Breast epithelium (tissue), 3 donors: Measurements from ENCODE around the gene KRT3.

ENCODE experiments used
- POLR2A ChIP-seq: fragments of 450-650 bp; IDR thresholded peaks from one replicate; pipeline ENCODE4 v1.6.1; 2016; ENCODE audit warnings: antibody characterized with exemption, mild to moderate bottlenecking, moderate library complexity
- POLR2AphosphoS5 ChIP-seq, 3 donors: sonication (generic); formaldehyde crosslinking; IDR thresholded peaks; one replicate each; pipeline ENCODE4 v1.6.1; 2017; ENCODE audit warnings: antibody characterized with exemption in 3 of 3
- TF ChIP-seq, protein P1 (sequence below), 3 donors: fragments of 450-650 bp; IDR thresholded peaks; one replicate each; pipeline ENCODE4 v1.5.1; 2016 to 2017; ENCODE audit warnings: antibody characterized with exemption in 3 of 3, mild to moderate bottlenecking in 3 of 3, moderate library complexity in 3 of 3

DNA sequence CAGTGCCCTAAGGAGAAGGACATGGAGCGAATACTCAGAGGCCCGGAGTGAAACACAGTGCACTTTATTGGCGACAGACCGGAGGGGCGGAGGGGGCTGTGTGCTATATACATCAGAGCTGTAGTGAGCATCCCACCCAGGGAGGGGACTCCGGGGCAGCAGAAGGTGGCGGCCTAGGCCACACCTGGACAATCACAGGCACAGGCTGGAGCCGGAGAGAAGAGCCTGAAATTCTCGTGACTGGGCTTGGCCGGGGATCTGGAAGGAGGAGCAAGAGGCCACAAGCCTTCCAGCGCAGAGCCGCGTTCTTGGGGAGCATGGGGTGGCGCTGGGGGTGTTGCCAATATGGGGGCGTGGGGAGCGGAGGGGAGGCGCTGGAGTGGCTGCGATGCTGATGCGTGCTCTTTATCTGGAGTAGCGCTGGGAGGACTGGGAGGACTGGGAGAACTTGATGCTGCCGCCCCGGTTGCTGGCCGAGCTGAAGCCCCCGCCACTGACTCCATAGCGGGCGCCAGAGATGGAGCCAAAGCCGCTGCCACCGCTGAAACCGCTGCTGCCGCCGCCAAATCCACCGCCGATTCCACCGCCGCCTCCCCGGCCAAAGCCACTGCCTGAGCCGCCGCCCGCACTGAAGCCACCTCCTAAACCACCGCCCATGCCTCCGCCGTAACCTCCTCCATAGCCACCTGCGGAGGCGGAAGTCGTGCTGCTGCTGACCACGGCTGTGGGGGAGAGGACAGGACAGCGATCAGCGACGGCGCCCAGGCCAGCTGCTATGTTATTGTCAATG lies 6.1 kb downstream of the KRT3 start:
- TF ChIP-seq, protein P1, sequence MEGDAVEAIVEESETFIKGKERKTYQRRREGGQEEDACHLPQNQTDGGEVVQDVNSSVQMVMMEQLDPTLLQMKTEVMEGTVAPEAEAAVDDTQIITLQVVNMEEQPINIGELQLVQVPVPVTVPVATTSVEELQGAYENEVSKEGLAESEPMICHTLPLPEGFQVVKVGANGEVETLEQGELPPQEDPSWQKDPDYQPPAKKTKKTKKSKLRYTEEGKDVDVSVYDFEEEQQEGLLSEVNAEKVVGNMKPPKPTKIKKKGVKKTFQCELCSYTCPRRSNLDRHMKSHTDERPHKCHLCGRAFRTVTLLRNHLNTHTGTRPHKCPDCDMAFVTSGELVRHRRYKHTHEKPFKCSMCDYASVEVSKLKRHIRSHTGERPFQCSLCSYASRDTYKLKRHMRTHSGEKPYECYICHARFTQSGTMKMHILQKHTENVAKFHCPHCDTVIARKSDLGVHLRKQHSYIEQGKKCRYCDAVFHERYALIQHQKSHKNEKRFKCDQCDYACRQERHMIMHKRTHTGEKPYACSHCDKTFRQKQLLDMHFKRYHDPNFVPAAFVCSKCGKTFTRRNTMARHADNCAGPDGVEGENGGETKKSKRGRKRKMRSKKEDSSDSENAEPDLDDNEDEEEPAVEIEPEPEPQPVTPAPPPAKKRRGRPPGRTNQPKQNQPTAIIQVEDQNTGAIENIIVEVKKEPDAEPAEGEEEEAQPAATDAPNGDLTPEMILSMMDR (IDR thresholded peaks at IDR 0.05) = no peak
- TF ChIP-seq POLR2A (no peak), POLR2AphosphoS5 (IDR thresholded peaks at IDR 0.05) (no peak)
